ENCODE measurements around the gene GRAMD1A.
"Not testable (repeated sequence)": the region's sequence is repeated elsewhere in the genome, so short reads cannot be mapped to it uniquely, and the experiment has no call there.

The GRAMD1A gene

GRCh38 chr19:34999498-35000337 is at the start of gene GRAMD1A:
Gene GRAMD1A (plus strand): TSS chr19:35000323. CDS start chr19:35000479, 156 bp downstream.
- DNase-seq (ENCODE audit: low read depth): peak; percentile 49

GRCh38 chr19:34953092-34953491 is 47.0 kb upstream of the GRAMD1A start:
- DNase-seq (ENCODE audit: low read depth): no peak

- no peak for DNase-seq (ENCODE audit: low read depth)
Observed at GRCh38 chr19:34957830-34958751, 42.0 kb upstream of the GRAMD1A start.

- no peak for DNase-seq (ENCODE audit: low read depth)
Observed at GRCh38 chr19:34959021-34959420, 41.1 kb upstream of the GRAMD1A start.

GRCh38 chr19:34960103-34960805 is 39.9 kb upstream of the GRAMD1A start:
- DNase-seq (ENCODE audit: low read depth): no peak

- no peak for DNase-seq (ENCODE audit: low read depth)
Observed at GRCh38 chr19:34960940-34961679, 39.0 kb upstream of the GRAMD1A start.

- peak; percentile 20 for DNase-seq (ENCODE audit: low read depth)
Observed at GRCh38 chr19:34961775-34962686, 38.1 kb upstream of the GRAMD1A start.

- no peak for DNase-seq (ENCODE audit: low read depth)
Observed at GRCh38 chr19:34962687-34963572, 37.2 kb upstream of the GRAMD1A start.

- DNase-seq (ENCODE audit: low read depth): peak; percentile 9
Observed at GRCh38 chr19:34963573-34964406, 36.3 kb upstream of the GRAMD1A start, which contains the start of gene ZNF792. Gene ZNF792 (minus strand): TSS chr19:34964229. CDS start chr19:34963662, 567 bp downstream.

- no peak for DNase-seq (ENCODE audit: low read depth)
Observed at GRCh38 chr19:34964598-34964997, 35.5 kb upstream of the GRAMD1A start.

- DNase-seq (ENCODE audit: low read depth): not testable (repeated sequence)
Observed at GRCh38 chr19:34965505-34965904, 34.6 kb upstream of the GRAMD1A start.

- DNase-seq (ENCODE audit: low read depth): no peak
Observed at GRCh38 chr19:34967551-34967950, 32.6 kb upstream of the GRAMD1A start.

- no peak for DNase-seq (ENCODE audit: low read depth)
Observed at GRCh38 chr19:34969721-34970120, 30.4 kb upstream of the GRAMD1A start.

- DNase-seq (ENCODE audit: low read depth): not testable (repeated sequence)
Observed at GRCh38 chr19:34970185-34970780, 29.8 kb upstream of the GRAMD1A start.

- no peak for DNase-seq (ENCODE audit: low read depth)
Observed at GRCh38 chr19:34972163-34972705, 27.9 kb upstream of the GRAMD1A start.

GRCh38 chr19:34974646-34975045 is 25.5 kb upstream of the GRAMD1A start:
- no peak for DNase-seq (ENCODE audit: low read depth)

GRCh38 chr19:34975056-34975455 is 25.1 kb upstream of the GRAMD1A start:
- no peak for DNase-seq (ENCODE audit: low read depth)

- no peak for DNase-seq (ENCODE audit: low read depth)
Observed at GRCh38 chr19:34976611-34977010, 23.5 kb upstream of the GRAMD1A start.

Measured in T-helper 22 cell (primary cell).